ENCODE data around the gene MYZAP. TPM values are rescaled to one million over a fixed set of nuclear protein-coding genes. Genes with fewer than 3 reads are reported as not detected.

The MYZAP gene
- total RNA-seq, 1 donor from 2014 or later, result 934 TPM

- Histone ChIP-seq H3K36me3 (no peaks in the 10 kb centered on the region), H3K4me3 (no peak overlapping the region), H3K27me3 (ENCODE audit: low read depth) (no peaks in the 10 kb centered on the region), H3K4me1 (peaks cover 72% of the 10 kb centered on the region), H3K27ac (replicated peaks) (peak overlapping the region; percentile 95), H3K9me3 (replicated peaks) (no peaks in the 10 kb centered on the region)
- no peak for DNase-seq
- no peak for TF ChIP-seq CTCF (IDR thresholded peaks at IDR 0.05; ENCODE audit: borderline replicate concordance)
- intact Hi-C loops (cut with micrococcal nuclease), result no loop called here
Observed at GRCh38 chr15:57552678-57553334, 38.9 kb upstream of the MYZAP start.

GRCh38 chr15:57553526-57553925 is 38.2 kb upstream of the MYZAP start:
- DNase-seq, result no peak
- Histone ChIP-seq H3K36me3 (no peaks in the 10 kb centered on the region), H3K9me3 (replicated peaks) (no peaks in the 10 kb centered on the region), H3K27ac (replicated peaks) (peak overlapping the region; percentile 95), H3K4me1 (peaks cover 72% of the 10 kb centered on the region), H3K4me3 (no peak overlapping the region), H3K27me3 (ENCODE audit: low read depth) (no peaks in the 10 kb centered on the region)
- TF ChIP-seq CTCF (IDR thresholded peaks at IDR 0.05; ENCODE audit: borderline replicate concordance), result no peak
- intact Hi-C loops (cut with micrococcal nuclease), result no loop called here

GRCh38 chr15:57554063-57554811 is 37.5 kb upstream of the MYZAP start:
- Histone ChIP-seq H3K27ac (replicated peaks) (peak overlapping the region; percentile 95), H3K4me1 (peaks cover 65% of the 10 kb centered on the region), H3K36me3 (no peaks in the 10 kb centered on the region), H3K9me3 (replicated peaks) (no peaks in the 10 kb centered on the region), H3K4me3 (no peak overlapping the region), H3K27me3 (ENCODE audit: low read depth) (no peaks in the 10 kb centered on the region)
- intact Hi-C loops (cut with micrococcal nuclease), result no loop called here
- no peak for DNase-seq
- no peak for TF ChIP-seq CTCF (IDR thresholded peaks at IDR 0.05; ENCODE audit: borderline replicate concordance)

- H3K4me1 ChIP-seq, result peaks cover 60% of the 10 kb centered on the region
- no peaks in the 10 kb centered on the region for H3K36me3 ChIP-seq
- H3K4me3 ChIP-seq, result no peak overlapping the region
- peak overlapping the region; percentile 95 for H3K27ac ChIP-seq (replicated peaks)
- intact Hi-C loops (cut with micrococcal nuclease), result no loop called here
- no peaks in the 10 kb centered on the region for H3K9me3 ChIP-seq (replicated peaks)
- DNase-seq, result no peak
- H3K27me3 ChIP-seq (ENCODE audit: low read depth), result no peaks in the 10 kb centered on the region
- no peak for TF ChIP-seq CTCF (IDR thresholded peaks at IDR 0.05; ENCODE audit: borderline replicate concordance)
Observed at GRCh38 chr15:57554812-57555179, 36.9 kb upstream of the MYZAP start.

DNA sequence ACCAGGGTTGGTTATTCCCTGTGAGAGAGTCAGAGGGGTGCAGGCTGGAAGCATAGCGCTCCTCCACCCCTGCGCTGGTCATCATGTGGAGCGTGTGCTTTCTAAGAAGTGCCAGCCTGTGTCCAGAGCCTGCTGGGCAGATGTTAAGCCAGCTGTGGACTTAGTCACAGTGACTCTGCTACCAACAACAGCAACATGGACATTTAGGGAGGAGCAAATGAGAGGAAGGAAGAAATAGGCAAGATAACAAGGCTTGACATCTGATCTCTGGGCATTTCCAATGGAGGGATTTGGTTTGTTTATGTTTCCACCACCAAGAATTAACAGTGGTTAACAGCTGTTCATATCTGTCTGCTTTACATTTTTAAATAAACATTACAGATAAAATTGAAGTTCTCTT is 36.4 kb upstream of the MYZAP start:
- peak overlapping the region; percentile 95 for H3K27ac ChIP-seq (replicated peaks)
- H3K36me3 ChIP-seq, result no peaks in the 10 kb centered on the region
- no peak overlapping the region for H3K4me3 ChIP-seq
- intact Hi-C loops (cut with micrococcal nuclease), result no loop called here
- no peaks in the 10 kb centered on the region for H3K9me3 ChIP-seq (replicated peaks)
- H3K27me3 ChIP-seq (ENCODE audit: low read depth), result no peaks in the 10 kb centered on the region
- peaks cover 58% of the 10 kb centered on the region for H3K4me1 ChIP-seq
- TF ChIP-seq CTCF (IDR thresholded peaks at IDR 0.05; ENCODE audit: borderline replicate concordance), result no peak
- no peak for DNase-seq
